MM.1S (cell line): Measurements from ENCODE around the gene RPL35.

Source experiments
- DNase-seq: peaks from one replicate; pipeline ENCODE4 v3.0.0-alpha.2; 2015
- H2AFZ ChIP-seq: fragments of 300-600 bp; sonication (generic); 2 replicates; pipeline ENCODE4 v1.6.0; 2016; ENCODE audit warnings: antibody characterized with exemption, low read length
- H3F3A ChIP-seq: fragments of 300-600 bp; sonication (generic); 2 replicates; pipeline ENCODE4 v1.6.1; 2016; ENCODE audit warnings: mild to moderate bottlenecking, antibody characterized with exemption, low read length, moderate library complexity, mixed read lengths; ENCODE audit not compliant: insufficient read depth
- H3K27ac ChIP-seq: fragments of 300-600 bp; sonication (generic); 2 replicates; pipeline ENCODE4 v1.5.1; 2016; ENCODE audit warnings: mild to moderate bottlenecking, low read length
- H3K27me3 ChIP-seq: fragments of 300-600 bp; sonication (generic); replicated peaks from 2 replicates; pipeline ENCODE4 v1.6.0; 2016; ENCODE audit warnings: low read length; ENCODE audit not compliant: insufficient read depth
- H3K36me3 ChIP-seq: fragments of 300-600 bp; sonication (generic); replicated peaks from 2 replicates; pipeline ENCODE4 v1.6.1; 2016; ENCODE audit warnings: mild to moderate bottlenecking, low read length, mixed read lengths; ENCODE audit not compliant: insufficient read depth
- H3K4me1 ChIP-seq: fragments of 300-600 bp; sonication (generic); 2 replicates; pipeline ENCODE4 v1.6.1; 2016; ENCODE audit warnings: low read length, mixed read lengths
- H3K4me2 ChIP-seq: fragments of 300-600 bp; sonication (generic); 2 replicates; pipeline ENCODE4 v1.6.0; 2016; ENCODE audit warnings: low read depth, low read length
- H3K4me3 ChIP-seq: fragments of 300-600 bp; sonication (generic); 2 replicates; pipeline ENCODE4 v1.5.1; 2016; ENCODE audit warnings: low read length, mixed read lengths
- H3K79me2 ChIP-seq: fragments of 300-600 bp; sonication (generic); 2 replicates; pipeline ENCODE4 v1.6.1; 2016; ENCODE audit warnings: mixed run types, low read length, mixed read lengths
- H3K9ac ChIP-seq: fragments of 300-600 bp; sonication (generic); 2 replicates; pipeline ENCODE4 v1.6.1; 2016; ENCODE audit warnings: low read length, mixed read lengths
- H3K9me2 ChIP-seq: fragments of 300-600 bp; sonication (generic); replicated peaks from 2 replicates; pipeline ENCODE4 v1.6.1; 2016; ENCODE audit warnings: mild to moderate bottlenecking, low read length, mixed read lengths; ENCODE audit not compliant: insufficient read depth
- H3K9me3 ChIP-seq: fragments of 300-600 bp; sonication (generic); replicated peaks from 2 replicates; pipeline ENCODE4 v1.6.1; 2016; ENCODE audit warnings: mild to moderate bottlenecking, low read length, mixed read lengths; ENCODE audit not compliant: insufficient read depth
- H4K20me1 ChIP-seq: fragments of 300-600 bp; sonication (generic); 2 replicates; pipeline ENCODE4 v1.6.1; 2016; ENCODE audit warnings: mild to moderate bottlenecking, low read length, moderate library complexity, mixed read lengths; ENCODE audit not compliant: insufficient read depth
- CTCF ChIP-seq: fragments of 300-600 bp; sonication (generic); IDR thresholded peaks from 2 replicates; pipeline ENCODE4 v1.5.1; 2016; ENCODE audit warnings: antibody characterized with exemption, low read length, mixed read lengths
- EZH2 ChIP-seq: fragments of 300-600 bp; sonication (generic); optimal IDR thresholded peaks from 2 replicates; pipeline ENCODE3; 2017; ENCODE audit warnings: low read depth, mild to moderate bottlenecking, antibody characterized with exemption, low read length, mixed read lengths
- EZH2phosphoT487 ChIP-seq: fragments of 300-600 bp; sonication (generic); IDR thresholded peaks from 2 replicates; pipeline ENCODE4 v1.6.1; 2018; ENCODE audit warnings: antibody characterized with exemption, low read length

The RPL35 gene

GRCh38 chr9:124830593-124830992 is 31.2 kb downstream of the RPL35 start:
- no peak overlapping the region for H3K4me3 ChIP-seq
- no peaks in the 10 kb centered on the region for H3K27me3 ChIP-seq
- no peaks in the 10 kb centered on the region for H3K4me1 ChIP-seq
- no peak overlapping the region for H3K27ac ChIP-seq
- no peak for TF ChIP-seq EZH2phosphoT487
- TF ChIP-seq CTCF = no peak
- TF ChIP-seq EZH2 = no peak
- no peaks in the 10 kb centered on the region for H3K9me2 ChIP-seq
- H4K20me1 ChIP-seq = no peaks in the 10 kb centered on the region
- no peak for DNase-seq
- H3K4me2 ChIP-seq = no peak overlapping the region
- no peaks in the 10 kb centered on the region for H3K36me3 ChIP-seq
- H2AFZ ChIP-seq = no peak overlapping the region
- no peaks in the 10 kb centered on the region for H3K79me2 ChIP-seq
- no peaks in the 10 kb centered on the region for H3K9me3 ChIP-seq
- H3K9ac ChIP-seq = no peak overlapping the region
- H3F3A ChIP-seq = no peaks in the 10 kb centered on the region

GRCh38 chr9:124829334-124829669 is 32.5 kb downstream of the RPL35 start:
- Histone ChIP-seq H3K9ac (no peak overlapping the region), H3K9me3 (no peaks in the 10 kb centered on the region), H4K20me1 (no peaks in the 10 kb centered on the region), H3K79me2 (no peaks in the 10 kb centered on the region), H3K4me3 (no peak overlapping the region), H3F3A (no peaks in the 10 kb centered on the region), H3K4me1 (no peaks in the 10 kb centered on the region), H2AFZ (no peak overlapping the region), H3K27me3 (no peaks in the 10 kb centered on the region), H3K36me3 (no peaks in the 10 kb centered on the region), H3K27ac (no peak overlapping the region), H3K4me2 (no peak overlapping the region), H3K9me2 (no peaks in the 10 kb centered on the region)
- TF ChIP-seq EZH2phosphoT487 = no peak
- no peak for TF ChIP-seq CTCF
- TF ChIP-seq EZH2 = no peak
- no peak for DNase-seq

- Histone ChIP-seq H2AFZ (no peak overlapping the region), H3K27me3 (no peaks in the 10 kb centered on the region), H3K4me1 (no peaks in the 10 kb centered on the region), H3K4me2 (no peak overlapping the region), H4K20me1 (no peaks in the 10 kb centered on the region), H3K9me3 (no peaks in the 10 kb centered on the region), H3K9me2 (no peaks in the 10 kb centered on the region), H3K36me3 (no peaks in the 10 kb centered on the region), H3K27ac (no peak overlapping the region), H3F3A (no peaks in the 10 kb centered on the region), H3K79me2 (no peaks in the 10 kb centered on the region), H3K9ac (no peak overlapping the region), H3K4me3 (no peak overlapping the region)
- DNase-seq = no peak
- TF ChIP-seq CTCF = no peak
- TF ChIP-seq EZH2phosphoT487 = no peak
- no peak for TF ChIP-seq EZH2
These were observed 33.0 kb downstream of the RPL35 start for GRCh38 chr9:124828489-124829333.
